OCI-LY7 (cell line): Measurements from ENCODE around the gene FOXN1. TPM values are rescaled to one million over a fixed set of nuclear protein-coding genes. Genes with fewer than 3 reads are reported as not detected.

Source experiments
- BruUV-seq: library from RNA; stranded (reverse); fragments of 400-500 nt; replicated peaks from 2 replicates; lab custom pipeline; 2021; lab: Mats Ljungman, UMichigan
- CTCF ChIA-PET: fragments of 300-600 bp; sonication (Branson Sonifier 250); formaldehyde crosslinking; loops from one replicate; lab custom pipeline; 2022; ENCODE audit warnings: antibody characterized with exemption; ENCODE audit not compliant: unreplicated experiment; lab: Charles Lee
- POLR2A ChIA-PET: fragments of 300-600 bp; sonication (Branson Sonifier 250); formaldehyde crosslinking; loops from one replicate; lab custom pipeline; 2022; ENCODE audit warnings: antibody characterized with exemption; lab: Charles Lee
- DNase-seq: peaks from one replicate; pipeline ENCODE4 v3.0.0-alpha.2; 2015; ENCODE audit warnings: low spot score
- H2AFZ ChIP-seq: fragments of 200-600 bp; sonication (generic), shearing (Covaris generic); 2 replicates; pipeline ENCODE4 v1.6.1; 2014; ENCODE audit warnings: mild to moderate bottlenecking, antibody characterized with exemption, low read length, moderate library complexity
- H3K27ac ChIP-seq: fragments of 200-600 bp; sonication (generic); 2 replicates; pipeline ENCODE4 v1.5.1; 2014; ENCODE audit warnings: mixed run types, low read depth, mild to moderate bottlenecking, moderate library complexity, low read length, inconsistent platforms; ENCODE audit not compliant: poor library complexity, severe bottlenecking
- H3K36me3 ChIP-seq: fragments of 200-600 bp; sonication (generic); 2 replicates; pipeline ENCODE4 v1.6.1; 2014; ENCODE audit warnings: mild to moderate bottlenecking, antibody characterized with exemption, low read length, moderate library complexity, mixed read lengths; ENCODE audit not compliant: insufficient read depth
- H3K4me1 ChIP-seq: fragments of 200-600 bp; sonication (generic); 2 replicates; pipeline ENCODE4 v1.5.1; 2014; ENCODE audit warnings: mild to moderate bottlenecking, low read length; ENCODE audit not compliant: insufficient read depth, poor library complexity, severe bottlenecking
- H3K4me2 ChIP-seq: fragments of 200-600 bp; sonication (generic); 2 replicates; pipeline ENCODE4 v1.6.1; 2014; ENCODE audit warnings: mild to moderate bottlenecking, low read length
- H3K4me3 ChIP-seq: fragments of 200-600 bp; sonication (generic); 2 replicates; pipeline ENCODE4 v1.5.1; 2014; ENCODE audit warnings: mild to moderate bottlenecking, low read depth, low read length; ENCODE audit not compliant: poor library complexity, severe bottlenecking
- H3K79me2 ChIP-seq: fragments of 200-600 bp; sonication (generic); 2 replicates; pipeline ENCODE4 v1.6.1; 2016; ENCODE audit warnings: low read depth, mild to moderate bottlenecking, low read length, moderate library complexity, mixed read lengths; ENCODE audit not compliant: insufficient read depth
- H3K9me2 ChIP-seq: fragments of 200-600 bp; sonication (generic); 2 replicates; pipeline ENCODE4 v1.6.1; 2016; ENCODE audit warnings: mild to moderate bottlenecking, low read length, mixed read lengths; ENCODE audit not compliant: insufficient read depth
- H3K9me3 ChIP-seq: fragments of 200-600 bp; sonication (generic); 2 replicates; pipeline ENCODE4 v1.6.1; 2014; ENCODE audit warnings: mild to moderate bottlenecking, mixed run types, low read length, mixed read lengths
- H4K20me1 ChIP-seq: fragments of 200-600 bp; sonication (generic); 2 replicates; pipeline ENCODE4 v1.6.1; 2014; ENCODE audit warnings: mild to moderate bottlenecking, antibody characterized with exemption, low read length, moderate library complexity, mixed read lengths; ENCODE audit not compliant: insufficient read depth
- EZH2phosphoT487 ChIP-seq: fragments of 200-600 bp; sonication (generic); IDR thresholded peaks from 2 replicates; pipeline ENCODE4 v1.6.1; 2018; ENCODE audit warnings: low read depth, borderline replicate concordance, mild to moderate bottlenecking, mixed run types, antibody characterized with exemption, low read length, moderate library complexity, mixed read lengths
- intact Hi-C: fragments of 100-400 bp; cut with micrococcal nuclease; formaldehyde crosslinking; loops from one replicate; pipeline ENCODE4 v1.10.0; 2022; ENCODE audit not compliant: unreplicated experiment
- total RNA-seq, 2 experiments: library from RNA; depleted of rRNA in 1 of 2; stranded (reverse); fragments of >200 nt in 1 of 2; shearing (Covaris generic) in 1 of 2; gene quantifications; 2 replicates each; pipeline ENCODE4 v1.2.3, GENCODE V29; 2014 to 2022
- TF ChIP-seq, protein P1 (sequence below): fragments of 200-600 bp; sonication (generic); conservative IDR thresholded peaks from 2 replicates; pipeline ENCODE4 v1.5.1; 2014; ENCODE audit warnings: mild to moderate bottlenecking, antibody characterized with exemption, low read length, moderate library complexity, mixed read lengths

The FOXN1 gene
- total RNA-seq, 2 experiments from 2014 or later: not detected

- peaks cover 33% of the 10 kb centered on the region for H3K4me1 ChIP-seq
- ChIA-PET CTCF (no interaction called here), POLR2A (interaction anchor here (0.6 to 2.0 kb wide), 5 partner anchors 20 to 143 kb away, joined by 3 to 12 read pairs (median 5); no protein-coding TSS in a partner anchor)
- intact Hi-C loops: no loop called here
- no peak for TF ChIP-seq EZH2phosphoT487
- TF ChIP-seq, protein P1, sequence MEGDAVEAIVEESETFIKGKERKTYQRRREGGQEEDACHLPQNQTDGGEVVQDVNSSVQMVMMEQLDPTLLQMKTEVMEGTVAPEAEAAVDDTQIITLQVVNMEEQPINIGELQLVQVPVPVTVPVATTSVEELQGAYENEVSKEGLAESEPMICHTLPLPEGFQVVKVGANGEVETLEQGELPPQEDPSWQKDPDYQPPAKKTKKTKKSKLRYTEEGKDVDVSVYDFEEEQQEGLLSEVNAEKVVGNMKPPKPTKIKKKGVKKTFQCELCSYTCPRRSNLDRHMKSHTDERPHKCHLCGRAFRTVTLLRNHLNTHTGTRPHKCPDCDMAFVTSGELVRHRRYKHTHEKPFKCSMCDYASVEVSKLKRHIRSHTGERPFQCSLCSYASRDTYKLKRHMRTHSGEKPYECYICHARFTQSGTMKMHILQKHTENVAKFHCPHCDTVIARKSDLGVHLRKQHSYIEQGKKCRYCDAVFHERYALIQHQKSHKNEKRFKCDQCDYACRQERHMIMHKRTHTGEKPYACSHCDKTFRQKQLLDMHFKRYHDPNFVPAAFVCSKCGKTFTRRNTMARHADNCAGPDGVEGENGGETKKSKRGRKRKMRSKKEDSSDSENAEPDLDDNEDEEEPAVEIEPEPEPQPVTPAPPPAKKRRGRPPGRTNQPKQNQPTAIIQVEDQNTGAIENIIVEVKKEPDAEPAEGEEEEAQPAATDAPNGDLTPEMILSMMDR: no peak
- no peaks in the 10 kb centered on the region for H3K9me2 ChIP-seq
- BruUV-seq: no TSS peak
- peaks cover 27% of the 10 kb centered on the region for H3K36me3 ChIP-seq
- no peak for DNase-seq
- no peaks in the 10 kb centered on the region; the same call in 1 of the 2 replicates for H3K79me2 ChIP-seq
- H4K20me1 ChIP-seq: no peaks in the 10 kb centered on the region
- peak overlapping the region; percentile 20 for H3K27ac ChIP-seq
- peak overlapping the region; percentile 78 for H3K4me2 ChIP-seq
- H2AFZ ChIP-seq: peak overlapping the region; percentile 77
- no peaks in the 10 kb centered on the region for H3K9me3 ChIP-seq
- peak overlapping the region; percentile 94 for H3K4me3 ChIP-seq
Measured at GRCh38 chr17:28572259-28573039, 66.3 kb downstream of the FOXN1 start.

DNA sequence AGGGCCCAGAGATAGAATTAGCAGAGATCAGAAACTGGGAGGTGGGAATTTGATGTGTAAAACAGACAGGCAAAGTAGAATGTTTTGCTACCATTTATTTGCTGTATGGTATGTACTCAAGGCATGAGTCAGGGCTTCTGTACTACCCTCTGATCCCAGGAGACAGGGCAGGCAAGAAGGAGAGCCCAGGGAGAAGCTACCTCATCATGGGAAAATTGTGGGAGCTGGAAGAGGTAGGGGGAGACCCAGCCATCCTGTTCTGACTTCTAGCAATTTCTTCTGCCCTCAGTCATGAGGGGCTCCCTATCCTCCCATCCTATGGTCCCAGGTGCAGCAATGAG is 66.9 kb downstream of the FOXN1 start:
- Histone ChIP-seq H3K9me2 (no peaks in the 10 kb centered on the region), H3K9me3 (no peaks in the 10 kb centered on the region), H3K4me3 (no peak overlapping the region), H3K4me2 (no peak overlapping the region), H2AFZ (no peak overlapping the region), H3K36me3 (peaks cover 32% of the 10 kb centered on the region), H4K20me1 (no peaks in the 10 kb centered on the region), H3K27ac (no peak overlapping the region), H3K79me2 (no peaks in the 10 kb centered on the region), H3K4me1 (peaks cover 28% of the 10 kb centered on the region)
- TF ChIP-seq, protein P1: no peak
- no peak for TF ChIP-seq EZH2phosphoT487
- ChIA-PET CTCF (no interaction called here), POLR2A (no interaction called here)
- no peak for DNase-seq
- intact Hi-C loops: no loop called here
- BruUV-seq: no TSS peak

- POLR2A ChIA-PET: no interaction called here
- no TSS peak for BruUV-seq
Measured at GRCh38 chr17:28573521-28573920, 67.4 kb downstream of the FOXN1 start.

More at GRCh38 chr17:28573521-28573920, 67.4 kb downstream of the FOXN1 start:
- Histone ChIP-seq H4K20me1 (no peaks in the 10 kb centered on the region), H3K9me2 (no peaks in the 10 kb centered on the region), H3K4me1 (peaks cover 24% of the 10 kb centered on the region), H3K9me3 (no peaks in the 10 kb centered on the region), H2AFZ (no peak overlapping the region), H3K4me2 (no peak overlapping the region), H3K36me3 (peaks cover 37% of the 10 kb centered on the region), H3K27ac (no peak overlapping the region), H3K4me3 (no peak overlapping the region), H3K79me2 (no peaks in the 10 kb centered on the region)
- intact Hi-C loops: no loop called here
- CTCF ChIA-PET: no interaction called here
- no peak for TF ChIP-seq EZH2phosphoT487
- TF ChIP-seq, protein P1: no peak
- no peak for DNase-seq
